GM12878 (cell line): Measurements from ENCODE around the gene TUBA3E. TPM values are rescaled to one million over a fixed set of nuclear protein-coding genes. Genes with fewer than 3 reads are reported as not detected.
A peak's percentile ranks its signal among the peaks of the same experiment; 100 is the strongest.

Source experiments
- ATF7 ChIP-seq: fragments of 450-650 bp; IDR thresholded peaks from 2 replicates; pipeline ENCODE4 v1.6.1; 2016; ENCODE audit warnings: low read depth, mild to moderate bottlenecking
- CBX3 ChIP-seq: fragments of 200-600 bp; sonication (generic); IDR thresholded peaks from 2 replicates; pipeline ENCODE4 v1.6.1; 2016; ENCODE audit warnings: low read depth, borderline replicate concordance
- CHD2 ChIP-seq: IDR thresholded peaks from 2 replicates; pipeline ENCODE4 v1.6.1; 2011; ENCODE audit warnings: low read depth, low read length, improper control_type of control experiment, borderline replicate concordance
- CREM ChIP-seq: IDR thresholded peaks from 2 replicates; pipeline ENCODE4 v1.6.1; 2014; ENCODE audit warnings: antibody characterized with exemption, low read depth
- CUX1 ChIP-seq: IDR thresholded peaks from 2 replicates; pipeline ENCODE4 v1.6.1; 2012; ENCODE audit warnings: improper control_type of control experiment, low read depth, low read length; ENCODE audit not compliant: insufficient replicate concordance
- DPF2 ChIP-seq: fragments of 450-650 bp; IDR thresholded peaks from 2 replicates; pipeline ENCODE4 v1.6.1; 2017; ENCODE audit warnings: mild to moderate bottlenecking
- ESRRA ChIP-seq: IDR thresholded peaks from 2 replicates; pipeline ENCODE4 v1.6.1; 2012; ENCODE audit warnings: mild to moderate bottlenecking, low read length, improper control_type of control experiment
- HSF1 ChIP-seq: fragments of 150-350 bp; IDR thresholded peaks from 2 replicates; pipeline ENCODE4 v1.6.1; 2014; ENCODE audit warnings: mild to moderate bottlenecking, low read depth, low read length
- IKZF1 ChIP-seq: fragments of 450-650 bp; conservative IDR thresholded peaks from 2 replicates; pipeline ENCODE4 v1.6.1; 2017; ENCODE audit warnings: antibody characterized with exemption, mild to moderate bottlenecking
- JUND ChIP-seq: IDR thresholded peaks from 2 replicates; pipeline ENCODE4 v1.6.1; 2012; ENCODE audit warnings: low read depth, mild to moderate bottlenecking, low read length, improper control_type of control experiment, moderate library complexity
- NFIC ChIP-seq: IDR thresholded peaks from 2 replicates; pipeline ENCODE4 v1.6.1; 2012; ENCODE audit warnings: low read depth, mild to moderate bottlenecking, inconsistent platforms, low read length, moderate library complexity
- RAD21 ChIP-seq: IDR thresholded peaks from 2 replicates; pipeline ENCODE4 v1.6.1; 2011; ENCODE audit warnings: mild to moderate bottlenecking, low read depth, low read length, moderate library complexity; ENCODE audit not compliant: insufficient read depth
- TCF3 ChIP-seq: IDR thresholded peaks from 2 replicates; pipeline ENCODE4 v1.6.1; 2012; ENCODE audit warnings: low read depth, mild to moderate bottlenecking, low read length, borderline replicate concordance; ENCODE audit not compliant: insufficient read depth
- ZZZ3 ChIP-seq: IDR thresholded peaks from 2 replicates; pipeline ENCODE4 v1.6.1; 2011; ENCODE audit warnings: low read depth; ENCODE audit not compliant: control insufficient read depth, insufficient read length
- polyA plus RNA-seq, 11 experiments: library from polyadenylated mRNA; depleted of rRNA in 4 of 11; unstranded in 6 of 11; stranded (reverse) in 5 of 11; fragments of >200 nt; fragmentation: Nextera tagmentation in 4 of 11; fragmentation: Illumina TruSeq in 1 of 11; extraction: Ambion mirVana in 4 of 11; extraction: Trizol in 1 of 11; gene quantifications; 1 replicate in 1 of 11; 2 replicates in 10 of 11; pipeline versions ENCODE4 v1.2.1 to v1.2.3, GENCODE V29; 2011 to 2016; ENCODE audit warnings: inconsistent platforms in 2 of 11, missing spikeins in 2 of 11, low read depth in 1 of 11
- total RNA-seq, 4 experiments: library from RNA; depleted of rRNA in 3 of 4; stranded (reverse); fragments of >200 nt in 3 of 4; fragmentation: Illumina TruSeq in 1 of 4; extraction: Trizol in 1 of 4; gene quantifications; 2 replicates each; pipeline versions ENCODE4 v1.2.1 to v1.2.3, GENCODE V29; 2013 to 2021
- TF ChIP-seq, protein P1 (sequence below): fragments of 450-650 bp; formaldehyde crosslinking; IDR thresholded peaks from 2 replicates; pipeline ENCODE4 v1.4.0; 2022; ENCODE audit warnings: mild to moderate bottlenecking, moderate library complexity
- TF ChIP-seq, protein P2 (sequence below): IDR thresholded peaks from 2 replicates; pipeline ENCODE4 v1.6.1; 2011; ENCODE audit warnings: low read depth, low read length, improper control_type of control experiment, borderline replicate concordance
- TF ChIP-seq, protein P3 (sequence below): IDR thresholded peaks from 2 replicates; pipeline ENCODE4 v1.6.1; 2012; ENCODE audit warnings: low read depth, low read length, improper control_type of control experiment

Gene TUBA3E
- total and polyA plus RNA-seq, 10 of the 15 experiments (the other 5 are each of a cell fraction or from before 2014, with no cell fraction given), result not detected

DNA sequence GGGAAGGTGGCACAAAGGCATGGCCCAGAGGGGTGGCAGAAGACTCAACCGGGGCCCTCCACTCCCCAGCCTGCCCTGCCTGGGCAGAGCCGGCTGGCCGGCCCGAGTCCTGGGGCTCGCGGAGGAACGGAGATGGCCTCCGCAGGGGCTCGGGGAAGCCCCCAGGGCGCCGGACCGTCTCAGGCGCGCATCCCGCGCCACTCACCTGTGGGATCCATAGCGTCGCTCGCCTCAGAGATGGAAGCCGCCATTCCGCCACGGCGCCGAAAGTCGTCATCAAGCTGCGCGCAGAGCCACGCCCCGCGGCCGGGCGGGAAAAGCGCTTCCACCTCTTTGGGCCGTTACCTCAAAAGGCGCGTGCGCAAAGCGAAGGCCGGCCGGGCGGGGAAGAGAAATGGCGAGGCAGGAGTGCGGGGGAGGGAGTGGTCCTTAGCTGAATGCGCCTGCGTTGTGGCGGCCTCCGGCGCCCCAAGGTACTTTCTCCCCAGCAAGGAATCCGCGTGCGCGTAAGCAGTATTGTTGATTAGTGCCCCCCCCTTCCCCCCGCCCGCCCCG lies 16.8 kb downstream of the TUBA3E start, which contains the start of gene SMPD4 (continued):
- TF ChIP-seq, protein P1, sequence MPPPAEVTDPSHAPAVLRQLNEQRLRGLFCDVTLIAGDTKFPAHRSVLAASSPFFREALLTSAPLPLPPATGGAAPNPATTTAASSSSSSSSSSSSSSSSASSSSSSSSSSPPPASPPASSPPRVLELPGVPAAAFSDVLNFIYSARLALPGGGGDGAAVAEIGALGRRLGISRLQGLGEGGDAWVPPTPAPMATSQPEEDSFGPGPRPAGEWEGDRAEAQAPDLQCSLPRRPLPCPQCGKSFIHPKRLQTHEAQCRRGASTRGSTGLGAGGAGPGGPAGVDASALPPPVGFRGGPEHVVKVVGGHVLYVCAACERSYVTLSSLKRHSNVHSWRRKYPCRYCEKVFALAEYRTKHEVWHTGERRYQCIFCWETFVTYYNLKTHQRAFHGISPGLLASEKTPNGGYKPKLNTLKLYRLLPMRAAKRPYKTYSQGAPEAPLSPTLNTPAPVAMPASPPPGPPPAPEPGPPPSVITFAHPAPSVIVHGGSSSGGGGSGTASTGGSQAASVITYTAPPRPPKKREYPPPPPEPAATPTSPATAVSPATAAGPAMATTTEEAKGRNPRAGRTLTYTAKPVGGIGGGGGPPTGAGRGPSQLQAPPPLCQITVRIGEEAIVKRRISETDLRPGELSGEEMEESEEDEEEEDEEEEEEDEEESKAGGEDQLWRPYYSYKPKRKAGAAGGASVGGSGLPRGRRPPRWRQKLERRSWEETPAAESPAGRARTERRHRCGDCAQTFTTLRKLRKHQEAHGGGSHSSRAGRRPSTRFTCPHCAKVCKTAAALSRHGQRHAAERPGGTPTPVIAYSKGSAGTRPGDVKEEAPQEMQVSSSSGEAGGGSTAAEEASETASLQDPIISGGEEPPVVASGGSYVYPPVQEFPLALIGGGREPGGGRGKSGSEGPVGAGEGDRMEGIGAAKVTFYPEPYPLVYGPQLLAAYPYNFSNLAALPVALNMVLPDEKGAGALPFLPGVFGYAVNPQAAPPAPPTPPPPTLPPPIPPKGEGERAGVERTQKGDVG, result no peak
- TF ChIP-seq DPF2, result no peak
- TF ChIP-seq NFIC, result no peak
- TF ChIP-seq ATF7, result no peak
- peak; percentile 54 for TF ChIP-seq IKZF1
- TF ChIP-seq CHD2, result 0 out of 2 replicates have a peak, but pooled peaks have one; percentile 39
- no peak for TF ChIP-seq JUND
- 0 out of 2 replicates have a peak, but pooled peaks have one; percentile 25 for TF ChIP-seq ESRRA
- TF ChIP-seq CREM, result peak; percentile 99
- no peak for TF ChIP-seq TCF3
- TF ChIP-seq, protein P2, sequence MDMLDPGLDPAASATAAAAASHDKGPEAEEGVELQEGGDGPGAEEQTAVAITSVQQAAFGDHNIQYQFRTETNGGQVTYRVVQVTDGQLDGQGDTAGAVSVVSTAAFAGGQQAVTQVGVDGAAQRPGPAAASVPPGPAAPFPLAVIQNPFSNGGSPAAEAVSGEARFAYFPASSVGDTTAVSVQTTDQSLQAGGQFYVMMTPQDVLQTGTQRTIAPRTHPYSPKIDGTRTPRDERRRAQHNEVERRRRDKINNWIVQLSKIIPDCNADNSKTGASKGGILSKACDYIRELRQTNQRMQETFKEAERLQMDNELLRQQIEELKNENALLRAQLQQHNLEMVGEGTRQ, result no peak
- TF ChIP-seq HSF1, result no peak
- TF ChIP-seq CBX3, result no peak
- TF ChIP-seq CUX1, result no peak
- TF ChIP-seq RAD21, result no peak
- TF ChIP-seq, protein P3, sequence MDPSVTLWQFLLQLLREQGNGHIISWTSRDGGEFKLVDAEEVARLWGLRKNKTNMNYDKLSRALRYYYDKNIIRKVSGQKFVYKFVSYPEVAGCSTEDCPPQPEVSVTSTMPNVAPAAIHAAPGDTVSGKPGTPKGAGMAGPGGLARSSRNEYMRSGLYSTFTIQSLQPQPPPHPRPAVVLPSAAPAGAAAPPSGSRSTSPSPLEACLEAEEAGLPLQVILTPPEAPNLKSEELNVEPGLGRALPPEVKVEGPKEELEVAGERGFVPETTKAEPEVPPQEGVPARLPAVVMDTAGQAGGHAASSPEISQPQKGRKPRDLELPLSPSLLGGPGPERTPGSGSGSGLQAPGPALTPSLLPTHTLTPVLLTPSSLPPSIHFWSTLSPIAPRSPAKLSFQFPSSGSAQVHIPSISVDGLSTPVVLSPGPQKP, result 0 out of 2 replicates have a peak, but pooled peaks have one; percentile 40
- TF ChIP-seq ZZZ3, result no peak
